Fibroblast of mammary gland (primary cell): ENCODE data around the gene PLA2G4E.

Experiments
- DNase-seq: peaks from one replicate; pipeline ENCODE4 v3.0.0-alpha.2; 2010; ENCODE audit warnings: low read depth
- H3K4me3 ChIP-seq: 2 replicates; pipeline ENCODE4 v1.5.1; 2011; ENCODE audit warnings: low read depth, mild to moderate bottlenecking, low read length, moderate library complexity; ENCODE audit not compliant: control insufficient read depth
- CTCF ChIP-seq: conservative IDR thresholded peaks from 2 replicates; pipeline ENCODE4 v1.5.1; 2011; ENCODE audit warnings: low read depth, low read length, inconsistent platforms; ENCODE audit not compliant: control insufficient read depth, insufficient read depth

The PLA2G4E gene

GRCh38 chr15:41937568-41937923 lies 83.3 kb downstream of the PLA2G4E start:
- DNase-seq, result no peak
- no peak overlapping the region for H3K4me3 ChIP-seq
- TF ChIP-seq CTCF, result no peak

GRCh38 chr15:41936649-41937567 lies 83.9 kb downstream of the PLA2G4E start:
- no peak for TF ChIP-seq CTCF
- no peak for DNase-seq
- no peak overlapping the region for H3K4me3 ChIP-seq

- H3K4me3 ChIP-seq, result no peak overlapping the region
- no peak for DNase-seq
- TF ChIP-seq CTCF, result no peak
Measured at GRCh38 chr15:41936155-41936554, 84.7 kb downstream of the PLA2G4E start.

- TF ChIP-seq CTCF, result no peak
- no peak for DNase-seq
- H3K4me3 ChIP-seq, result no peak overlapping the region
Measured at GRCh38 chr15:41935566-41936020, 85.2 kb downstream of the PLA2G4E start.

- H3K4me3 ChIP-seq, result no peak overlapping the region
- no peak for DNase-seq
- TF ChIP-seq CTCF, result no peak
Measured at GRCh38 chr15:41934843-41935242, 86.0 kb downstream of the PLA2G4E start.

GRCh38 chr15:41933771-41934170 lies 87.1 kb downstream of the PLA2G4E start:
- peak; percentile 36 for DNase-seq
- no peak overlapping the region for H3K4me3 ChIP-seq
- no peak for TF ChIP-seq CTCF
